Stimulated activated naive CD4-positive, alpha-beta T cell (primary cell): ENCODE results near the gene TUBB4B.

Experiments used
- DNase-seq, 6 experiments: peaks; one replicate each; lab custom pipeline; 2025; lab: John Stamatoyannopoulos, UW

Gene TUBB4B

DNA sequence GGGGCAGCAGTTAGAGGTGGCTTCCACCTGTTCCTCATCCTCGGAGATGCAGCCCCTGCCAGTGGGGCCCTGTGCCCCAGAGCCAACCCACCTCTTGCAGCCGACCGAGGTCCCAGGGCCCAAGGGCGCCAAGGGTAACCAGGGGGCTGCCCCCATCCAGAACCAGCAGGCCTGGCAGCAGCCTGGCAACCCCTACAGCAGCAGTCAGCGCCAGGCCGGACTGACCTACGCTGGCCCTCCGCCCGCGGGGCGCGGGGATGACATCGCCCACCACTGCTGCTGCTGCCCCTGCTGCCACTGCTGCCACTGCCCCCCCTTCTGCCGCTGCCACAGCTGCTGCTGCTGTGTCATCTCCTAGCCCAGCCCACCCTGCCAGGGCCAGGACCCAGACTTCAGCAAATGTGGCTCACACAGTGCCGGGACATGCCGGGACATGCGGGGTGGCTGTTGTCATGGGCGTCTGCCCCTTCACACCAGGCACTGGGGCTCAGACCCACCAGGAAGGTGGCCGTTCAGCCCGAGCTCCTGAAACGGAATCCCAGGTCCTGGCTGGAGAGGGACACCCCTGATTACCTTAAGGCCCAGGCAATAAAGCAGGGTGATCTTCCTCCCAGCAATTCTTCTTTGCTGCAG, 15.3 kb upstream of the TUBB4B start:
- no peak for DNase-seq

GRCh38 chr9:137226338-137227053, 14.6 kb upstream of the TUBB4B start:
- DNase-seq, result no peak

DNA sequence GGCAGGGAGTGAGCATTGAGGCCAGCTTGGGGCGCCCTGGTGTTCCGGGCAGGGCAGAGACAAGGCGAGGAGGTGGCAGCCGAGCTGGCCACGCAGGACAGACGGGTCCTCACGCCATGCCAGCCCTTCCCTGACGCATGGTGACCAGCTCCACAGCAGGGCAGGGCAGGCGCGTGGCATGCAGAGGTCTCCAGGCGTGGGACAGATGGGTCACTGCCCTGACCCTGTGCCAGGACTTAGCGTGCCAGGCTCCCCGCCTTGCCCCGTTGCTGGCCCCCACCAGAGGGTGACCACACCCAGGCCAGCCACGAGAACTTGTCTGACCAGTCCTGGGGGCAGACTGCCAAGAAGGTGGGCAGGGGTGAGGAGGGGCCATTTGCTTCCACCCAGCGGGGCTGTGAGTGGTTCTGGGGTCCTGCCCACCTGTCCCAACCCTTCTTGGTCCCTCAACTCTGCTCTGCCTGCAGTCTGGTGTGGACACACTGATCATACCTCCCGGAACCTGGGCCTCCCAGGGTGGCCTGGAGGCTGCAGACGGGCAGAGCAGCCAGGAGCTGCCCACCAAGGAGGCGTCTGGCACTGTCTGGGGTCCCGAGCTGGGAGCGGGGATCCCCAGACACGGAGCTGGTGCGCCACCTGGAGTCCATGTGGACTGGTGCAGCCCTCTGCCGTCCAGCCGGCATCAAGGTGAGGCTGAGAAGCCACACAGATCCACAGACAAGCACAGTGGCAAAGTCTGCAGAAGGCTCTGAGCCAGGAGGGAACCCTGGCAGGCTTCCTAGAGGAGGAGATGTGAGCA, 13.8 kb upstream of the TUBB4B start, which contains the start of gene RNF224:
RNF224 (plus strand) TSS at position 449 of the 799 bp plus-strand sequence. CDS start 834 bp downstream, outside the sequence.
- DNase-seq, result peak; percentile 51 to 81 (median 76)

DNA sequence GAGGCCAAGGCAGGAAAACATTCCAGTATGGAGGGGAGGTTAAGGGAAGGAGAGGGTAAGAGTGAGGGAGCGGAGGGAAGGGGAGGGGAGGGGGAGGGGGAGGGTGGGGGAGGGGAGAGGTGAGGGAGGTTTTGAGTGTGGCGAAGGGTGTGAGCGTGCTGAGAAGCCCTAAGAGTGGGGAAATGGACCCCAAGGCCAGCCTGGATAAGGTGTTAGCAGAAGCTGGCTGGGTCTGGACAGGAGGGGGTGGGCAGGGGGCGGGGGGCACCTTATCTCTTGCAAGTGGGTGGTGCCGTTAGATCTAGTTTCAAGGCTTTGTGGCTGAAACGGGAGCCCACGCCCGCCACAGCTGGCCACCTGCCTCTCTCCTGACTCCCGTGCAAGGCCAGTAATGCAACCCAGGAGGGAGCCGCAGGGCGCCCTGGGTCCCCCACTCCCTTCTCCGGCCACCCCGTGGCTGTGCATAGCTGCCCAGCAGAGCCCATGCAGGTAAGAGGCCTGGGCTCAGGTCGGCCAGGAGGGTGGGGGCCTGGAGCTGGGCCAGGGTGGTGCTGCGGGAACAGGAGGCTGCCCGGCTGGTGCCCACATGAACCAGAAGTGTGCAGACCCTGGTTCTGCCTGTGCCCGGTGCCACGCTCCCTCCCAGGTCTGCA, 13.1 kb upstream of the TUBB4B start:
- DNase-seq, result no peak

DNA sequence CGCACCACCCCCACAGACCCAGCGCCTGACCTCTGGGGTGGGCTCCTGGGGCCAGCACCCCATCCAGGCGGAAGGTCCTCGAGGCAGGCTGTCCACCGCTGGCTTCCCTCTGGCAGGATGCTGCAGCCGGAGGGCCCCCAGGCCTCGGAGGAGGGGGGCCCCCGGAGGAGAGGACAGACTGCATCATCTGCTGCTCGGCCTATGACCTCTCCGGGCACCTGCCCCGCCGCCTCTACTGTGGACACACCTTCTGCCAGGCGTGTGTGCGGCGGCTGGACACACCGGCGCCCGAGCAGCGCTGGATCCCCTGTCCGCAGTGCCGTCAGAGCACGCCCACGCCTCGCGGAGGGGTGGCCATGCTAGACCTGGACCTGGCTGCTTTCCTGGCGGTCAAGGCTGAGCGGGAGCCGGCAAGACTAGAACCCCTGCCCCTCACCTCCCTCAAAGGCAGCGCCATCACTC, 12.6 kb upstream of the TUBB4B start:
- DNase-seq, result no peak

GRCh38 chr9:137228968-137229896, 11.9 kb upstream of the TUBB4B start:
- DNase-seq, result no peak

DNA sequence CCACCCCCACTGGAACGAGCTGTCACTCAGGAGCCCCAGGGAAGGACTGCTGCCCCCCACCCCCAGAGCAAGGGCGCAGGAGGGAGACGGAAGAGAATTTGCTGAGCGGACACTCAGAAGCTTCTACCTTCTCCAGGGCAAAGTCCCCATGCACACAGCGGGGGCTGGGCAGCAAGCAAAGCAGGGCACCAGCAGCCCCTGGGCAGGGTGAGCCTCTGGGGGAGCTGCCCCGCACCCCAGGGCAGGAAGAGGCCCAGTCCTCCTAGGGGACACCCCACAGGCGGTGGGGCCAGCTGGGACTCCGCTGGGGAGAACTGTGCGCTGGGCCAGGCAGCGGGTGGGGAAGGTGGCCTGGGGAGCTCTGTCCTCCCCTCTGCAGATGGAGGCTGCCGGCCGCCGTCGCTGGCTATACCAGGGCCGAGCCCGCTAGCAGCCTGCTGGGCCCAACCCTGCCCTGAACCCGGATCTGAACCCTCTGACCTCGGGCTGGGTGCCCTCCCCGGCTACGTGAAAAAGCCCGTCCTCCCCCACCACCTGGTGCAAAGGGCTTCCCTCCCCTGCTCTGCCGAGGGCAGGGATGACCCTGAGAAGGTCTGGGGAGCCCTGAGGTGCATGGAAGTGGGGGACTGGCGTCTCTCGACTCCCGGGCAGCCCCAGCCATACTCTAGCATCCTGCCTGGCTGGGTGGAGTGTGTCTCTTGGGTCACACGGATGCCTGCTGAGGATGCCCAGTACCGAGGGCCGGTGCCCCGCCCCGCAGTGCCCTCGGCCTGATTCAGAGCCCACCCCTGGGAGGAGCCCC, 11.0 kb upstream of the TUBB4B start:
- no peak for DNase-seq

DNA sequence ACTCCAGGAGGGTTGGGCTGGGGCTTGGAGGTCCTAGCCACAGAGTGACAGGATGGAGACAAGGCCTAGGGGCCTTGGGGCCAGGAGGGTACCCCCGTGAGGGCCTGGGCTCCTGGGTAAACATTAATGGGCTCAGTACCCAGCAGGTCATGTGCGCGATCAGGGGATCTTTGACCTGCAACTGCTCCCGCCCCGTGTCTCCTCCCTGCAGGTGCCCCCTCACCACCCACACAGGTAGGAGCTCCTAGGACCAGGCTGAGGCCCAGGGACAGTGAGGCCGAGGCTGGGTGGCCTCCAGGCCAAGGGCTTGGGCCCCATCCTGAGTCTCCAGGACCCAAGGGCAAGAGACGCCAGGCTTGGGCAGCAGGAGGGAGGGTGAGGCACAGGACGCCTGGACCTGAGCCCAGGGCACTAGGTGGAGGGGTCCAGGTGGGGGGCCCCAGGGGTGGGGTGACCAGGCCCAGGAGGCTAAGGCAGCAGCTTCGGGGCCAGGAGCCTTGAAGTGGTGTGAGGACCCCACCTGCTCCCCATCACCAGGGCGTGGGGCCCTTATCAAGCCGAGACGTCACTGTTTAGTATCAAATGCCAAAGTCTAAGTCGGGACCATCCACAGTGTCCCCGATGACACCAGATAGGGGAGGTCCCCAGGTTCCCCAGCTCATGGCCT, 10.2 kb upstream of the TUBB4B start, which contains the start of gene SLC34A3:
SLC34A3 (plus strand) TSS at position 197 of the 667 bp plus-strand sequence. CDS start 802 bp downstream, outside the sequence.
- no peak for DNase-seq

GRCh38 chr9:137231372-137232039, 9.6 kb upstream of the TUBB4B start:
- DNase-seq, result no peak

GRCh38 chr9:137232101-137232500, 9.0 kb upstream of the TUBB4B start:
- DNase-seq, result no peak

DNA sequence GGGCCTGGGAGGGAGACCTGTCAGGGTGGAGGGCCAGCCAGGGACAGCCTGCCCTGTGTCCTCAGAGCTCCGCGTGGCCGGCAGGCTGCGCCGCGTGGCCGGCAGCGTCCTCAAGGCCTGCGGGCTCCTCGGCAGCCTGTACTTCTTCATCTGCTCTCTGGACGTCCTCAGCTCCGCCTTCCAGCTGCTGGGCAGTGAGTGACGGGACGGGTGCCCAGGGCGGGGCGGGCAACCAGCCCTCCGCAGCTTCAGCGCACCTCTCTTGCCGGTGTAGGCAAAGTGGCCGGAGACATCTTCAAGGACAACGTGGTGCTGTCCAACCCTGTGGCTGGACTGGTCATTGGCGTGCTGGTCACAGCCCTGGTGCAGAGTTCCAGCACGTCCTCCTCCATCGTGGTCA, 8.6 kb upstream of the TUBB4B start:
- no peak for DNase-seq

DNA sequence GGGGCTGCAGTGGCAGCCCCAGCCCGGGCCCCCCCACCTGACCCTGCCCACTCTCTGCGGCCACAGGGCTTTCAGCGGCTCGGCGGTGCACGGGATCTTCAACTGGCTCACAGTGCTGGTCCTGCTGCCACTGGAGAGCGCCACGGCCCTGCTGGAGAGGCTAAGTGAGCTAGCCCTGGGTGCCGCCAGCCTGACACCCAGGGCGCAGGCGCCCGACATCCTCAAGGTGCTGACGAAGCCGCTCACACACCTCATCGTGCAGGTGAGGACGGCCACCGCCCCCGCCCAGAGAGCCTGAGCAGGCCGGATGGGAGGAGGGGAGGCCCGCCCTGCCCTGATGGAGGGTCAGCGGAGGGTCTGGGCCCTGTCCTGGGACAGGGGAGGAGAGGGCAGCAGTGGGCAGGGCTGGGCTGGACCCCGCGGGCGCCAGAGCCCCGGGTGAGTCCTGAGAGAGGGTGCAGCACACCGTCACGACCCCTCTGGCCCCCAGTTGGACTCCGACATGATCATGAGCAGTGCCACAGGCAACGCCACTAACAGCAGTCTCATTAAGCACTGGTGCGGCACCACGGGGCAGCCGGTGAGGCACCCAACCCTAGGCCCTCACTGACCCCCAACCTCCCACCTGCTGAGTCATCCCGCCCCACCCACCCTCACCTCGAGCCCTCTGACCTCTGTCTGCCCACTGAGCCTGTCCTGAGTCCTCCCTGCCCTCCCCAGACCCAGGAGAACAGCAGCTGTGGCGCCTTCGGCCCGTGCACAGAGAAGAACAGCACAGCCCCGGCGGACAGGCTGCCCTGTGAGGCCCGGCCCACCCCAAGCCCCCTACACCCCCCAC, 7.7 kb upstream of the TUBB4B start:
- no peak for DNase-seq

- no peak for DNase-seq
Measured at GRCh38 chr9:137234055-137234697, 6.9 kb upstream of the TUBB4B start.

DNA sequence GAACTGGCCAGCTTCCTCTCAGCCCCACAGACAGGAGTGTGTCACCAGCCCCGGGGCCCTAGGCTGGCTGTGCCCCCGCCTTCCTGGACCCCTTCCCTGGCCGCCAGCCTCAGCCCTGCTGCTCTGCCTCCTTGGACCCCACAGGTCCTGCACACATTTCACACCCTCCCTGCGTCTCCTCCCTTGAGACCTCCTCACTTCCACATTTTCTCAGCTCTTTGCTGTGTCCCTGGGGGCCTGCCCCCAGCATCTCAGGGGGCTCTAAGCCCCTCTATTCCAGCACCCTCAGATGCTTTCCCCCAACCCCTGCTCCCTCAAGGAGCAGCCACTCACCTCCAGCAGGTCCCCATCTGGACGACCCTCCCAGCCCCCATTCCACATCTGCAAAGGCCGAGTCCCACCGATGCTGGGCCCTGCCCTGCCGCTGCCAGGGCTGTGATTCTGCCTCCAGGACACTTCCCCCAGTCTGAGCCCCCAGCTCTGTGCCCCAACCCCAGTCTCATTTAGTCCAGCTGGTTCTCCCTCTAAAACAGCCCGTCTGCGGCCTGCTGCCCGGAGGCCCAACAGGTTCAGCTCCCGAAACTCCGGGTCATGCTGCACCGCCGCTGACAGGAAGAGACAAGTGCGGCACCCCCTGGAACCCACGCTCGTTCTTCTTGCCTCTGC, 6.2 kb upstream of the TUBB4B start:
- DNase-seq, result no peak

DNA sequence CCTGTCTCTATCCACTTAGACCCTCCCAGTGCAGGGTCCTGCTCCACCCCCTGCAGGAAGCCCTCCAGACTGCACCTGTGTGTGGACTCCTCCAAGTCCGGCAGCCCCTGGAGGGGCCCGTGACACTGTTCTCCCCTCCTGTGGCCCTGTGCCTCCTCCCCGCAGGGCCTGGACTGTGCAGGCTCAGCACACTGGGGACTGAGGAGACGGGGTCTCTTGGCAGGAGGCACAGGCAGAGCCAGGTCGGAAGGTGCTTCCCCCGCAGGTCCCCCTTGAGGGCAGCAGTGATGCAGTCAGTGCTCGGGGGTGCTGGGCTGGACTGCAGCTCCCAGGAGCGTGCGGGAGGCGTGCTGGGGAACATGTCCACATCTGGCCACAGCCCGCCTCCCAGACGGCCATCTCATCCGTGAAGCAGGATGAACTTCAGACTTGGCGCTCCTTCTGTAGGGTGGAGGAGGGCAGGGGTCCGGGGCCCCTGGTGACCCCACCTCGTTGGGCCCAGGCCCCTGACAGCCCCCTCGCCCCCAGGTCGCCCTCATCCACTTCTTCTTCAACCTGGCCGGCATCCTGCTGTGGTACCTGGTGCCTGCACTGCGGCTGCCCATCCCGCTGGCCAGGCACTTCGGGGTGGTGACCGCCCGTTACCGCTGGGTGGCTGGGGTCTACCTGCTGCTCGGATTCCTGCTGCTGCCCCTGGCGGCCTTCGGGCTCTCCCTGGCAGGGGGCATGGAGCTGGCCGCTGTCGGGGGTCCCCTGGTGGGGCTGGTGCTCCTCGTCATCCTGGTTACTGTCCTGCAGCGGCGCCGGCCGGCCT, 5.5 kb upstream of the TUBB4B start:
- DNase-seq, result no peak
